GM12878 (cell line): ENCODE measurements around the gene FRMD8. TPM values are rescaled to one million over a fixed set of nuclear protein-coding genes. Genes with fewer than 3 reads are reported as not detected.

Source experiments
- ATAC-seq: fragments of 200-7000 bp; cut with Tn5 transposase; 3 replicates; pipeline ENCODE4 v1.9.1; 2020; ENCODE audit warnings: mild to moderate bottlenecking, moderate library complexity
- BruUV-seq: library from RNA; stranded (reverse); fragments of 400-500 nt; replicated peaks from 2 replicates; lab custom pipeline; 2021; lab: Mats Ljungman, UMichigan
- CTCF ChIA-PET: fragments of 300-600 bp; sonication (Branson Sonifier 250); formaldehyde crosslinking; extraction: SDS; loops from one replicate; lab custom pipeline; 2021; ENCODE audit warnings: inconsistent platforms; lab: Yijun Ruan, JAX
- POLR2A ChIA-PET: fragments of 350-600 bp; formaldehyde crosslinking; extraction: SDS; loops from one replicate; lab custom pipeline; 2021; ENCODE audit warnings: inconsistent platforms; lab: Charles Lee
- RAD21 ChIA-PET: fragments of 300-600 bp; sonication (Branson Sonifier 250); formaldehyde crosslinking; loops from one replicate; lab custom pipeline; 2023; ENCODE audit warnings: antibody characterized with exemption; ENCODE audit not compliant: unreplicated experiment; lab: Charles Lee
- SMC1A ChIA-PET: fragments of 300-600 bp; sonication (Branson Sonifier 250); formaldehyde crosslinking; loops from one replicate; lab custom pipeline; 2023; ENCODE audit not compliant: unreplicated experiment, uncharacterized antibody; lab: Charles Lee
- DNase-seq: peaks from one replicate; pipeline ENCODE4 v3.0.0-alpha.2; 2011; ENCODE audit warnings: low read depth, low spot score
- FAIRE-seq: peaks from 3 replicates; lab custom pipeline; 2011; peaks lifted over from hg19 to GRCh38; lab: Jason Lieb, UNC
- H2AFZ ChIP-seq: 2 replicates; pipeline ENCODE4 v1.6.0; 2011; ENCODE audit warnings: low read depth, low read length, control low read depth; ENCODE audit not compliant: control insufficient read depth
- H3K27ac ChIP-seq: 2 replicates; pipeline ENCODE4 v1.5.1; 2011; ENCODE audit warnings: control low read depth; ENCODE audit not compliant: control insufficient read depth, insufficient read depth
- H3K27me3 ChIP-seq, 2 experiments: replicated peaks in 1 of 2; 2 replicates each; pipeline versions ENCODE4 v1.6.0 to v1.6.1; 2011; ENCODE audit warnings: low read length in 1 of 2; ENCODE audit not compliant: control insufficient read depth in 2 of 2, insufficient read depth in 2 of 2
- H3K36me3 ChIP-seq, 2 experiments: 2 replicates each; pipeline ENCODE4 v1.5.1; 2011; ENCODE audit warnings: low read length in 1 of 2; ENCODE audit not compliant: control insufficient read depth in 2 of 2, insufficient read depth in 2 of 2
- H3K4me1 ChIP-seq: 2 replicates; pipeline ENCODE4 v1.6.1; 2011; ENCODE audit warnings: mild to moderate bottlenecking, low read length, moderate library complexity, mixed read lengths; ENCODE audit not compliant: control insufficient read depth, insufficient read depth
- H3K4me2 ChIP-seq: 2 replicates; pipeline ENCODE4 v1.6.0; 2011; ENCODE audit warnings: control low read depth; ENCODE audit not compliant: control insufficient read depth, insufficient read depth
- H3K4me3 ChIP-seq: fragments of 200-600 bp; sonication (generic); 2 replicates; pipeline ENCODE4 v1.5.1; 2016
- H3K79me2 ChIP-seq: 2 replicates; pipeline ENCODE4 v1.6.0; 2011; ENCODE audit warnings: low read length; ENCODE audit not compliant: control insufficient read depth, insufficient read depth
- H3K9ac ChIP-seq: 2 replicates; pipeline ENCODE4 v1.8.0; 2011; ENCODE audit warnings: low read length, control low read depth, mixed read lengths; ENCODE audit not compliant: control insufficient read depth, insufficient read depth
- H3K9me3 ChIP-seq: replicated peaks from 3 replicates; pipeline ENCODE4 v1.5.1; 2011; ENCODE audit warnings: mild to moderate bottlenecking, low read length; ENCODE audit not compliant: control insufficient read depth, insufficient read depth
- H4K20me1 ChIP-seq: 2 replicates; pipeline ENCODE4 v1.6.0; 2011; ENCODE audit not compliant: control insufficient read depth, insufficient read depth
- BHLHE40 ChIP-seq, 2 experiments: fragments of 450-650 bp in 1 of 2; IDR thresholded peaks; 2 replicates each; pipeline ENCODE4 v1.6.1; 2011 to 2017; ENCODE audit warnings: low read depth in 2 of 2, borderline replicate concordance in 1 of 2, improper control_type of control experiment in 1 of 2, low read length in 1 of 2, mild to moderate bottlenecking in 1 of 2
- CEBPB ChIP-seq, 2 experiments: fragments of 150-350 bp in 1 of 2; IDR thresholded peaks; 2 replicates each; pipeline ENCODE4 v1.6.1; 2012 to 2014; ENCODE audit warnings: low read depth in 2 of 2, low read length in 2 of 2, borderline replicate concordance in 1 of 2, inconsistent platforms in 1 of 2
- IKZF1 ChIP-seq: fragments of 450-650 bp; conservative IDR thresholded peaks from 2 replicates; pipeline ENCODE4 v1.6.1; 2017; ENCODE audit warnings: antibody characterized with exemption, mild to moderate bottlenecking
- IKZF2 ChIP-seq, 2 experiments: fragments of 450-650 bp; IDR thresholded peaks; 2 replicates each; pipeline ENCODE4 v1.6.1; 2017; ENCODE audit warnings: mild to moderate bottlenecking in 2 of 2, moderate library complexity in 2 of 2
- KAT2A ChIP-seq: conservative IDR thresholded peaks from 2 replicates; pipeline ENCODE4 v1.6.1; 2011; ENCODE audit warnings: low read depth, low read length; ENCODE audit not compliant: control insufficient read depth
- KLF5 ChIP-seq: fragments of 450-650 bp; IDR thresholded peaks from 2 replicates; pipeline ENCODE4 v1.6.1; 2014; ENCODE audit warnings: mild to moderate bottlenecking; ENCODE audit not compliant: partially characterized antibody
- LARP7 ChIP-seq: fragments of 450-650 bp; IDR thresholded peaks from 2 replicates; pipeline ENCODE4 v1.6.1; 2017; ENCODE audit warnings: mild to moderate bottlenecking
- MLLT1 ChIP-seq: fragments of 450-650 bp; IDR thresholded peaks from 2 replicates; pipeline ENCODE4 v1.6.1; 2016; ENCODE audit warnings: mild to moderate bottlenecking
- MXI1 ChIP-seq: fragments of 150-350 bp; IDR thresholded peaks from 2 replicates; pipeline ENCODE4 v1.6.1; 2011; ENCODE audit warnings: low read depth, mild to moderate bottlenecking, inconsistent platforms, low read length, improper control_type of control experiment
- RAD21 ChIP-seq: IDR thresholded peaks from 2 replicates; pipeline ENCODE4 v1.6.1; 2011; ENCODE audit warnings: mild to moderate bottlenecking, low read depth, low read length, moderate library complexity; ENCODE audit not compliant: insufficient read depth
- RB1 ChIP-seq: fragments of 450-650 bp; formaldehyde crosslinking; IDR thresholded peaks from 2 replicates; pipeline ENCODE4 v1.6.1; 2017; ENCODE audit warnings: mild to moderate bottlenecking, borderline replicate concordance
- RELB ChIP-seq: fragments of 450-650 bp; IDR thresholded peaks from 2 replicates; pipeline ENCODE4 v1.6.1; 2017; ENCODE audit warnings: low read depth, mild to moderate bottlenecking, moderate library complexity
- RUNX3 ChIP-seq: IDR thresholded peaks from 2 replicates; pipeline ENCODE4 v1.6.1; 2012; ENCODE audit warnings: low read length, inconsistent platforms
- SMC3 ChIP-seq: IDR thresholded peaks from 2 replicates; pipeline ENCODE4 v1.6.1; 2011; ENCODE audit warnings: low read length, improper control_type of control experiment, borderline replicate concordance
- SP1 ChIP-seq: IDR thresholded peaks from one replicate; pipeline ENCODE4 v1.6.1; 2011; ENCODE audit warnings: low read depth, low read length
- TCF12 ChIP-seq: IDR thresholded peaks from 2 replicates; pipeline ENCODE4 v1.6.1; 2011; ENCODE audit warnings: low read depth, mild to moderate bottlenecking, low read length
- YY1 ChIP-seq: IDR thresholded peaks from 2 replicates; pipeline ENCODE4 v1.6.1; 2011; ENCODE audit warnings: low read depth, mild to moderate bottlenecking, low read length
- ZNF384 ChIP-seq: IDR thresholded peaks from 2 replicates; pipeline ENCODE4 v1.6.1; 2012; ENCODE audit warnings: low read depth, mild to moderate bottlenecking, low read length, improper control_type of control experiment, borderline replicate concordance
- WGBS: methylation state at CpG from one replicate; pipeline ENCODE4 v1.1.6; 2016; ENCODE audit warnings: low lambda C conversion rate; ENCODE audit not compliant: insufficient replicate concordance, insufficient coverage; ENCODE audit errors: missing lambda C conversion rate; 5-methylcytosine and 5-hydroxymethylcytosine counted together
- in situ Hi-C: fragments of 300-500 bp; cut with MboI; formaldehyde crosslinking; loops from 9 replicates; pipeline ENCODE4 v1.14.3; 2018; ENCODE audit warnings: mixed read lengths
- intact Hi-C: fragments of 100-400 bp; cut with micrococcal nuclease; formaldehyde crosslinking; loops from one replicate; pipeline ENCODE4 v1.14.2; 2022; ENCODE audit not compliant: unreplicated experiment
- polyA plus RNA-seq, 11 experiments: library from polyadenylated mRNA; depleted of rRNA in 4 of 11; unstranded in 6 of 11; stranded (reverse) in 5 of 11; fragments of >200 nt; fragmentation: Nextera tagmentation in 4 of 11; fragmentation: Illumina TruSeq in 1 of 11; extraction: Ambion mirVana in 4 of 11; extraction: Trizol in 1 of 11; gene quantifications; 1 replicate in 1 of 11; 2 replicates in 10 of 11; pipeline versions ENCODE4 v1.2.1 to v1.2.3, GENCODE V29; 2011 to 2016; ENCODE audit warnings: inconsistent platforms in 2 of 11, missing spikeins in 2 of 11, low read depth in 1 of 11
- total RNA-seq, 4 experiments: library from RNA; depleted of rRNA in 3 of 4; stranded (reverse); fragments of >200 nt in 3 of 4; fragmentation: Illumina TruSeq in 1 of 4; extraction: Trizol in 1 of 4; gene quantifications; 2 replicates each; pipeline versions ENCODE4 v1.2.1 to v1.2.3, GENCODE V29; 2013 to 2021
- TF ChIP-seq, protein P1 (sequence below), 3 experiments: IDR thresholded peaks in 2 of 3; conservative IDR thresholded peaks in 1 of 3; 2 replicates each; pipeline ENCODE4 v1.5.1; 2011; ENCODE audit warnings: low read depth in 3 of 3, low read length in 3 of 3, mild to moderate bottlenecking in 3 of 3, control low read depth in 2 of 3, moderate library complexity in 2 of 3, inconsistent platforms in 1 of 3, mixed read lengths in 1 of 3; ENCODE audit not compliant: control insufficient read depth in 2 of 3, insufficient read depth in 1 of 3; ENCODE audit errors: extremely low read depth in 1 of 3

The FRMD8 gene
- total and polyA plus RNA-seq, 10 of the 15 experiments (the other 5 are each of a cell fraction or from before 2014, with no cell fraction given), result 8.3 to 69.4 (median 28.0) TPM

DNA sequence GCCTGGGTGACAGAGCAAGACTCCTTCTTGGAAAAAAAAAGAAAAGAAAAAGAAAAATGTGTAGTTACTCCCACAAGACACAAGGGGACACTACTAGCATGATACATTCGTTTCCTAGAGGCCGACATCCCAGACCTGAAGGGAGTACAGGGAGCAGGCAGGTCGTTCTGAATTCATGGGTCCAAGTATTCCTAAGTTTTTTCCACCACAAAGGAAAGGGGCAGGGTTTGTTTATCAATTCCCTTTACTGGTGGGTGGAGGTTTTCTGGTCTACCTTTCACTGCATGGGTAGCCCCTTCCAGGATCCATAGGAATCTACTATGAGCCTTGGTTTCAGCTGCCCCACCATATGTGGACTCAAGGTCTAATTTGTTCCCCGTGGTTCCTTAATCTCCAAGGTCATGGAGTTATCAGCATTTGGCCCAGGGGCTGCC is 20.1 kb upstream of the FRMD8 start:
- ChIA-PET POLR2A (no interaction called here), SMC1A (interaction anchor here (0.7 to 3.0 kb wide), 8 partner anchors 12 to 144 kb away, joined by 3 to 18 read pairs (median 5); partner anchors contain the start of gene FRMD8), CTCF (interaction anchor here (0.6 to 4.4 kb wide), 11 partner anchors 14 to 147 kb away, joined by 3 to 29 read pairs (median 4); no protein-coding TSS in a partner anchor), RAD21 (interaction anchor here (1.0 to 1.9 kb wide), 5 partner anchors 15 to 144 kb away, joined by 5 to 10 read pairs (median 5); no protein-coding TSS in a partner anchor)
- no peaks in the 10 kb centered on the region; a peak in 1 of 4 replicates for H3K27me3 ChIP-seq
- no TSS peak for BruUV-seq
- no peak overlapping the region for H3K4me2 ChIP-seq
- 1% methylated on average over 4 of the region's 4 CpGs for WGBS
- intact Hi-C loops, result loop anchor here (1.0 to 5.0 kb wide), 3 partner anchors 51 to 144 kb away; no protein-coding TSS in a partner anchor
- no peaks in the 10 kb centered on the region for H4K20me1 ChIP-seq
- H3K9ac ChIP-seq, result no peak overlapping the region
- peaks cover 16% of the 10 kb centered on the region for H3K4me1 ChIP-seq
- peak overlapping the region; percentile 41 for H2AFZ ChIP-seq
- ATAC-seq (peak; percentile 42), FAIRE-seq (no peak), DNase-seq (no peak)
- no peaks in the 10 kb centered on the region for H3K79me2 ChIP-seq
- no peaks in the 10 kb centered on the region for H3K9me3 ChIP-seq
- in situ Hi-C loops, result loop anchor here (5.0 kb wide), 1 partner anchor 146 kb away; no protein-coding TSS in a partner anchor
- no peak overlapping the region for H3K27ac ChIP-seq
- TF ChIP-seq RB1 (peak; percentile 70; the same call in 1 of the 2 replicates), SP1 (no peak), IKZF2 (IDR thresholded peaks at IDR 0.05) (peak in 1 of 2 experiments; percentile 65; a peak in 2 of 4 replicates), ZNF384 (peak; percentile 89), SMC3 (peak; percentile 90), KLF5 (peak; percentile 33), IKZF1 (peak; percentile 67), MLLT1 (peak; percentile 40; the same call in 1 of the 2 replicates), LARP7 (no peak), MXI1 (0 out of 2 replicates have a peak, but pooled peaks have one; percentile 18), TCF12 (no peak), KAT2A (no peak), BHLHE40 (IDR thresholded peaks at IDR 0.05; ENCODE audit: borderline replicate concordance in 1 of 2, low read depth in 2 of 2, low read length in 1 of 2) (0 out of 4 replicates have a peak, but pooled peaks of 1 of the 2 experiments have one; percentile 13), CEBPB (IDR thresholded peaks at IDR 0.05; ENCODE audit: borderline replicate concordance in 1 of 2, low read depth in 2 of 2, low read length in 2 of 2) (no peak), RUNX3 (peak; percentile 56; the same call in 1 of the 2 replicates), YY1 (0 out of 2 replicates have a peak, but pooled peaks have one; percentile 51), RAD21 (peak; percentile 94), RELB (0 out of 2 replicates have a peak, but pooled peaks have one; percentile 27)
- TF ChIP-seq, protein P1, sequence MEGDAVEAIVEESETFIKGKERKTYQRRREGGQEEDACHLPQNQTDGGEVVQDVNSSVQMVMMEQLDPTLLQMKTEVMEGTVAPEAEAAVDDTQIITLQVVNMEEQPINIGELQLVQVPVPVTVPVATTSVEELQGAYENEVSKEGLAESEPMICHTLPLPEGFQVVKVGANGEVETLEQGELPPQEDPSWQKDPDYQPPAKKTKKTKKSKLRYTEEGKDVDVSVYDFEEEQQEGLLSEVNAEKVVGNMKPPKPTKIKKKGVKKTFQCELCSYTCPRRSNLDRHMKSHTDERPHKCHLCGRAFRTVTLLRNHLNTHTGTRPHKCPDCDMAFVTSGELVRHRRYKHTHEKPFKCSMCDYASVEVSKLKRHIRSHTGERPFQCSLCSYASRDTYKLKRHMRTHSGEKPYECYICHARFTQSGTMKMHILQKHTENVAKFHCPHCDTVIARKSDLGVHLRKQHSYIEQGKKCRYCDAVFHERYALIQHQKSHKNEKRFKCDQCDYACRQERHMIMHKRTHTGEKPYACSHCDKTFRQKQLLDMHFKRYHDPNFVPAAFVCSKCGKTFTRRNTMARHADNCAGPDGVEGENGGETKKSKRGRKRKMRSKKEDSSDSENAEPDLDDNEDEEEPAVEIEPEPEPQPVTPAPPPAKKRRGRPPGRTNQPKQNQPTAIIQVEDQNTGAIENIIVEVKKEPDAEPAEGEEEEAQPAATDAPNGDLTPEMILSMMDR (IDR thresholded peaks at IDR 0.05 in 2 of 3, conservative IDR thresholded peaks at IDR 0.05 in 1 of 3; ENCODE audit: control insufficient read depth in 2 of 3, extremely low read depth in 1 of 3, insufficient read depth in 1 of 3, low read depth in 3 of 3, low read length in 3 of 3), result peak; percentile 74 to 79 (median 76)
- H3K4me3 ChIP-seq, result no peak overlapping the region
- no peaks in the 10 kb centered on the region for H3K36me3 ChIP-seq
